Measurements from ENCODE around the gene MPHOSPH8. TPM values are rescaled to one million over a fixed set of nuclear protein-coding genes. Genes with fewer than 3 reads are reported as not detected.
A peak's percentile ranks its signal among the peaks of the same experiment; 100 is the strongest.

Gene MPHOSPH8
- total RNA-seq, 1 experiment from 2014 or later: 20.6 TPM

GRCh38 chr13:19663416-19663979, 30.0 kb downstream of the MPHOSPH8 start:
- TF ChIP-seq TCF7L2 (IDR thresholded peaks at IDR 0.05; ENCODE audit: low read depth, low read length): no peak
- no peak for TF ChIP-seq CTCF (IDR thresholded peaks at IDR 0.05)
- TF ChIP-seq SIN3A (IDR thresholded peaks at IDR 0.05; ENCODE audit: borderline replicate concordance, insufficient read depth, low read depth, low read length): no peak
- no peak for TF ChIP-seq POLR2AphosphoS5 (IDR thresholded peaks at IDR 0.05; ENCODE audit: low read depth, low read length)
- no peak for TF ChIP-seq REST (IDR thresholded peaks at IDR 0.05; ENCODE audit: insufficient read depth in 1 of 2, low read depth in 2 of 2, low read length in 1 of 2)
- CTCF ChIA-PET: no interaction called here
- Histone ChIP-seq H3K4me1 (ENCODE audit: control insufficient read depth, insufficient read depth, low read length) (no peaks in the 10 kb centered on the region), H3K27me3 (ENCODE audit: control insufficient read depth, insufficient read depth, low read length) (no peaks in the 10 kb centered on the region), H3K9me3 (ENCODE audit: control insufficient read depth, insufficient read depth, low read depth, low read length) (no peaks in the 10 kb centered on the region), H3K4me3 (ENCODE audit: low read depth in 2 of 2, low read length in 2 of 2) (no peak overlapping the region), H3K27ac (ENCODE audit: low read length) (no peak overlapping the region), H3K36me3 (ENCODE audit: control insufficient read depth, insufficient read depth, low read length) (peaks cover 3% of the 10 kb centered on the region; the same call in 1 of the 2 replicates)
- intact Hi-C loops (cut with micrococcal nuclease; ENCODE audit: unreplicated experiment) (no loop called here), in situ Hi-C loops (cut with HindIII; ENCODE audit: low pct_unique_long_range_greater_than_20kb, low sequenced_read_pairs) (no loop called here)
- POLR2A ChIA-PET: no interaction called here
- ATAC-seq (0 out of 2 replicates have a peak, but pooled peaks have one; percentile 17), DNase-seq (ENCODE audit: low read depth, low spot score) (no peak)
- no TSS peak for BruUV-seq (replicated peaks)

- in situ Hi-C loops (cut with HindIII; ENCODE audit: low pct_unique_long_range_greater_than_20kb, low sequenced_read_pairs): no loop called here
- CTCF ChIA-PET: no interaction called here
- Histone ChIP-seq H3K9me3 (ENCODE audit: control insufficient read depth, insufficient read depth, low read depth, low read length) (no peaks in the 10 kb centered on the region), H3K36me3 (ENCODE audit: control insufficient read depth, insufficient read depth, low read length) (peaks cover 5% of the 10 kb centered on the region; the same call in 1 of the 2 replicates), H3K4me3 (ENCODE audit: low read depth in 2 of 2, low read length in 2 of 2) (no peak overlapping the region), H3K27me3 (ENCODE audit: control insufficient read depth, insufficient read depth, low read length) (no peaks in the 10 kb centered on the region), H3K27ac (ENCODE audit: low read length) (no peak overlapping the region), H3K4me1 (ENCODE audit: control insufficient read depth, insufficient read depth, low read length) (no peaks in the 10 kb centered on the region)
- intact Hi-C loops (cut with micrococcal nuclease; ENCODE audit: unreplicated experiment): no loop called here
- ATAC-seq (no peak), DNase-seq (ENCODE audit: low read depth, low spot score) (no peak)
- TF ChIP-seq POLR2AphosphoS5 (IDR thresholded peaks at IDR 0.05; ENCODE audit: low read depth, low read length) (peak; percentile 20; the same call in 1 of the 2 replicates), REST (IDR thresholded peaks at IDR 0.05; ENCODE audit: insufficient read depth in 1 of 2, low read depth in 2 of 2, low read length in 1 of 2) (no peak), TCF7L2 (IDR thresholded peaks at IDR 0.05; ENCODE audit: low read depth, low read length) (no peak), CTCF (IDR thresholded peaks at IDR 0.05) (no peak)
- POLR2A ChIA-PET: no interaction called here
- no TSS peak for BruUV-seq (replicated peaks)
Observed at GRCh38 chr13:19664481-19665230, 31.2 kb downstream of the MPHOSPH8 start.

All from Panc1 (cell line).